Smooth muscle cell (in vitro differentiated cells): ENCODE measurements around the gene VWA1. TPM values are rescaled to one million over a fixed set of nuclear protein-coding genes. Genes with fewer than 3 reads are reported as not detected.
"Not testable (repeated sequence)": the region's sequence is repeated elsewhere in the genome, so short reads cannot be mapped to it uniquely, and the experiment has no call there.

ENCODE experiments used
- DNase-seq: peaks from one replicate; lab custom pipeline; 2025; ENCODE audit not compliant: unreplicated experiment; lab: John Stamatoyannopoulos, UW
- H2AFZ ChIP-seq: fragments of 200-600 bp; sonication (generic); 2 replicates; pipeline ENCODE4 v1.6.0; 2016; ENCODE audit warnings: antibody characterized with exemption, low read depth, mild to moderate bottlenecking
- H3F3A ChIP-seq: fragments of 200-600 bp; sonication (generic); 2 replicates; pipeline ENCODE4 v1.6.0; 2017; ENCODE audit warnings: antibody characterized with exemption, low read depth
- H3K27ac ChIP-seq: fragments of 200-600 bp; sonication (generic); 2 replicates; pipeline ENCODE4 v1.5.1; 2016; ENCODE audit warnings: low read depth, mild to moderate bottlenecking
- H3K27me3 ChIP-seq: fragments of 200-600 bp; sonication (generic); 2 replicates; pipeline ENCODE4 v1.6.1; 2016; ENCODE audit warnings: low read depth, mild to moderate bottlenecking
- H3K36me3 ChIP-seq: fragments of 200-600 bp; sonication (generic); 2 replicates; pipeline ENCODE4 v1.5.1; 2016; ENCODE audit warnings: low read depth
- H3K4me1 ChIP-seq: fragments of 200-600 bp; sonication (generic); 2 replicates; pipeline ENCODE4 v1.5.1; 2016; ENCODE audit warnings: low read depth
- H3K4me2 ChIP-seq: fragments of 200-600 bp; sonication (generic); 2 replicates; pipeline ENCODE4 v1.6.0; 2016; ENCODE audit warnings: mild to moderate bottlenecking
- H3K4me3 ChIP-seq: fragments of 200-600 bp; sonication (generic); 2 replicates; pipeline ENCODE4 v1.5.1; 2016; ENCODE audit warnings: mild to moderate bottlenecking
- H3K79me2 ChIP-seq: fragments of 200-600 bp; sonication (generic); 2 replicates; pipeline ENCODE4 v1.6.0; 2016; ENCODE audit warnings: low read depth, mild to moderate bottlenecking
- H3K9ac ChIP-seq: fragments of 200-600 bp; sonication (generic); 2 replicates; pipeline ENCODE4 v1.6.0; 2016; ENCODE audit warnings: low read depth
- H3K9me3 ChIP-seq: fragments of 200-600 bp; sonication (generic); replicated peaks from 2 replicates; pipeline ENCODE4 v1.5.1; 2016; ENCODE audit warnings: low read depth
- H4K20me1 ChIP-seq: fragments of 200-600 bp; sonication (generic); 2 replicates; pipeline ENCODE4 v1.6.0; 2016; ENCODE audit warnings: low read depth
- CTCF ChIP-seq: fragments of 200-600 bp; sonication (generic); IDR thresholded peaks from 2 replicates; pipeline ENCODE4 v1.5.1; 2017; ENCODE audit warnings: borderline replicate concordance, mild to moderate bottlenecking, antibody characterized with exemption; ENCODE audit not compliant: insufficient read depth, poor library complexity, severe bottlenecking
- WGBS: methylation state at CpG from one replicate; pipeline ENCODE4 v1.1.7; 2016; ENCODE audit warnings: low lambda C conversion rate; 5-methylcytosine and 5-hydroxymethylcytosine counted together
- polyA plus RNA-seq: library from polyadenylated mRNA; unstranded; fragments of >200 nt; fragmentation: Nextera tagmentation; extraction: Ambion mirVana; gene quantifications from 2 replicates; pipeline ENCODE4 v1.2.1, GENCODE V29; 2016
- total RNA-seq: library from RNA; depleted of rRNA; stranded (reverse); fragments of >200 nt; gene quantifications from 2 replicates; pipeline ENCODE4 v1.2.3, GENCODE V29; 2014

VWA1 gene
- total and polyA plus RNA-seq, 2 experiments from 2014 or later: 29.5 to 79.2 TPM

DNA sequence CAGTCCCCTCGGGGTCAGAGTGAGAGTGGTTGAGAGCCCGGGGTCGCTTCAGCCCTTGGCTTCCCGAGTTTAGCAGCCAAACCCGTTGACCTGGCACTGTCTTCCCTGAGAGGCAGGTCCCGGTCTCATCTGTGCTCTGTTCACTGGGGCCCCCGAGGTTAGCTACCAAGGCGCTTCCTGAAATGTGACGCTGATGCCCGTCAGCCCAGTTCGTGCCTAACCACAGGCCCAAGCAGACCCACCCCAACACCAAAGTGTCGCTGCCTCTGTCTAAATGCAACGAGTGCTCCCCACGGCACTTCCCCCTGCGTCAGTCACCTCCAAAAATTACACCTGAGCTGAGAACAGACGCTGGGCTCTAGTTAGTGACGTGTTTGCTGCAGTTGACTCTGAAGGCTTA is 40.5 kb downstream of the VWA1 start:
- H3K36me3 ChIP-seq, H3K27me3 ChIP-seq, H3K27ac ChIP-seq, H3K9ac ChIP-seq, H3F3A ChIP-seq, H3K9me3 ChIP-seq, DNase-seq, H2AFZ ChIP-seq, H3K4me2 ChIP-seq, H3K4me1 ChIP-seq, H3K4me3 ChIP-seq: not testable (repeated sequence)
- Histone ChIP-seq H3K79me2 (peaks cover 50% of the 10 kb centered on the region), H4K20me1 (peaks cover 26% of the 10 kb centered on the region)
- 96% methylated on average over 14 of the region's 17 CpGs for WGBS

DNA sequence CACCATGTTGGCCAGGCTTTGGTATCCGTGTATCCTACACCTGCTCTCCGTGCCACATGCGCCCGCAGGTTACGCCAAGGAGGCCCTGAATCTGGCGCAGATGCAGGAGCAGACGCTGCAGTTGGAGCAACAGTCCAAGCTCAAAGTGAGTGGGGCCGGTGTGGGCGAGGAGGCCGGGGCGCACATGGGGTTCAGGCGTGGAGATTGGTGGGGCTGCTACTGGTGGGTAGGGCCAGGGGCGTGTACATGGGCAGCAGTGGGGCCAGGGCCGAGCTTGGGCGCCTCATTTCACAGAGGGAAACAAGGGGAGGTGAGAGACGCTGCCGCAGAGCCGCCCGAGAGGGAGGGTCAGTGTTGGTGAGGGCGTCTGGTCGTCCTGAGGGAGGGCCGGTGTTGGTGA is 41.7 kb downstream of the VWA1 start:
- 98% methylated on average over 22 of the region's 22 CpGs for WGBS

DNA sequence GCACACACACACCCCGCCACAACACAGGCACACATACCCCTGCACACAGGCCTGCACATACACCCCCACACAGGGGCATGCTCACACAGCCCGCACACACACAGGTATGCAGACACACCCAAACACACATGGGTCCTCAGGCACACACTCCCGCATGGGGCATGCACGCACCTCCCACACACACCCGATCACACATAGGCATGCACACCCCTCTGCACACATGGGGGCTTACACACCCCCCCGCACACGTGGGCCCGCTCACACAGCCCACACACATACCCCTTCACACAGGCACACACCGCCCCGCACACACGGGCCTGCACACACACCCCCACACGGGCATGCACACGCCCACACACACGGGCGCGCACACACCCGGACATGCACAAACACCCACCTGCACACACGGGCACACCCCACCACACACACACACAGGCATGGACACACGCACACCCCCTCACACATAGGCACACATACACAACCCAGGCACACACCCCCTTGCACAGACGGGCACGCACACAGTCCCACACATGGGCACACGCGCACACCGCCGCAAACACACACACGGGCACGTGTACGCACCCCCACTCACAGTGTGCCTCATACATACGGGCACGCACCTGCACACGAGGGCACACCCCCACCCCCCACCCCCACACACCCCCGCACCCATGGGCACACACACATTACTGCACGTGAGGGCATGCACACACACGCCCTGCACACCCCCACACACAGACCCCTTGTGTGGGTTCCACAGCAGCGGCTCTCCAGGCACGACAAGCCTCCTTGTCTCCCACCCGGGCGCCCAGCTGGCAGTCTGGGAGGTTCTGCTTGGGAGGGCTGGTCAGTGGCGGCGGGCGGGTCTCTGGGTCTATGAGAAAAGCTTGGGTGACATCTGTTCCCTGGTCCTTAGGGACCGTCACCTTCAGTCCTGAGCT is 44.3 kb downstream of the VWA1 start:
- H3K79me2 ChIP-seq: peaks cover 27% of the 10 kb centered on the region
- TF ChIP-seq CTCF: no peak

More for the DNA sequence above, 41.7 kb downstream of the VWA1 start:
- Histone ChIP-seq H3K27me3 (no peaks in the 10 kb centered on the region), H3K9me3 (no peaks in the 10 kb centered on the region), H3K4me2 (no peak overlapping the region), H3K36me3 (no peaks in the 10 kb centered on the region), H2AFZ (no peak overlapping the region), H4K20me1 (peaks cover 26% of the 10 kb centered on the region), H3K4me3 (no peak overlapping the region), H3K4me1 (peaks cover 5% of the 10 kb centered on the region), H3K27ac (no peak overlapping the region), H3K79me2 (peaks cover 50% of the 10 kb centered on the region), H3F3A (no peaks in the 10 kb centered on the region), H3K9ac (no peak overlapping the region)
- TF ChIP-seq CTCF: no peak
- no peak for DNase-seq

GRCh38 chr1:1480488-1480867 is 45.0 kb downstream of the VWA1 start:
- not testable (repeated sequence) for H3F3A ChIP-seq, H3K27me3 ChIP-seq, H2AFZ ChIP-seq, H3K36me3 ChIP-seq, H3K9ac ChIP-seq, H3K4me1 ChIP-seq, H3K9me3 ChIP-seq, DNase-seq, H3K27ac ChIP-seq, H3K4me2 ChIP-seq, H3K4me3 ChIP-seq, H4K20me1 ChIP-seq
- WGBS: 95% methylated on average over 16 of the region's 16 CpGs
- H3K79me2 ChIP-seq: peaks cover 23% of the 10 kb centered on the region

More for the DNA sequence above, 44.3 kb downstream of the VWA1 start:
- DNase-seq: no peak
- no peak overlapping the region for H3K4me2 ChIP-seq
- no peak overlapping the region for H2AFZ ChIP-seq
- 96% methylated on average over 32 of the region's 42 CpGs for WGBS
- H3K27me3 ChIP-seq: no peaks in the 10 kb centered on the region
- H3K4me3 ChIP-seq: no peak overlapping the region
- no peak overlapping the region for H3K27ac ChIP-seq
- no peaks in the 10 kb centered on the region for H3K9me3 ChIP-seq
- peaks cover 6% of the 10 kb centered on the region for H3K36me3 ChIP-seq
- no peaks in the 10 kb centered on the region for H3K4me1 ChIP-seq
- no peaks in the 10 kb centered on the region for H3F3A ChIP-seq
- H4K20me1 ChIP-seq: peaks cover 10% of the 10 kb centered on the region
- H3K9ac ChIP-seq: no peak overlapping the region

DNA sequence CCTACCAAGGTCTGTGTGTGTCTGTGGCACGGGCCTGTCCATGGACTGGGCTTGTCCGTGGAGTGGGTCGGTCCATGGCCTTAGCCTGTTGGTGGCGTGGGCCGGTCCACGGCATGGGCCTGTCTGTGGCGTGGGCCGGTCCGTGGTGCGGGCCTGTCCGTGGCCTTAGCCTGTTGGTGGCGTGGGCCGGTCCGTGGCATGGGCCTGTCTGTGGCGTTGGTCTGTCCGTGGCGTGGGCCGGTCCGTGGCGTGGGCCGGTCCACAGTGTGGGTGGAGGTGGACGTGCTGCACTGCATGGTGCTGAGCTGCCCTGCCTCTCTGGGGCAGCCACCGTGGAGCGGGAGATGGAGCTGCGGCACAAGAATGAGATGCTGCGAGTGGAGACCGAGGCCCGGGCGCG is 46.3 kb downstream of the VWA1 start:
- H4K20me1 ChIP-seq, H3K4me2 ChIP-seq, H2AFZ ChIP-seq, DNase-seq, H3K9ac ChIP-seq, H3K27me3 ChIP-seq, H3K4me1 ChIP-seq, H3K27ac ChIP-seq, H3K4me3 ChIP-seq, H3K9me3 ChIP-seq, H3K36me3 ChIP-seq, H3F3A ChIP-seq: not testable (repeated sequence)
- H3K79me2 ChIP-seq: peaks cover 14% of the 10 kb centered on the region
- 95% methylated on average over 30 of the region's 30 CpGs for WGBS
